GOT3 (cell line): ENCODE results near the gene PRR15L.
"Not testable (repeated sequence)": the region's sequence is repeated elsewhere in the genome, so short reads cannot be mapped to it uniquely, and the experiment has no call there.

ENCODE experiments used
- DNase-seq: peaks from one replicate; lab custom pipeline; 2025; ENCODE audit warnings: mixed read lengths; lab: John Stamatoyannopoulos, UW

The PRR15L gene, protein sequence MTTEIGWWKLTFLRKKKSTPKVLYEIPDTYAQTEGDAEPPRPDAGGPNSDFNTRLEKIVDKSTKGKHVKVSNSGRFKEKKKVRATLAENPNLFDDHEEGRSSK

DNA sequence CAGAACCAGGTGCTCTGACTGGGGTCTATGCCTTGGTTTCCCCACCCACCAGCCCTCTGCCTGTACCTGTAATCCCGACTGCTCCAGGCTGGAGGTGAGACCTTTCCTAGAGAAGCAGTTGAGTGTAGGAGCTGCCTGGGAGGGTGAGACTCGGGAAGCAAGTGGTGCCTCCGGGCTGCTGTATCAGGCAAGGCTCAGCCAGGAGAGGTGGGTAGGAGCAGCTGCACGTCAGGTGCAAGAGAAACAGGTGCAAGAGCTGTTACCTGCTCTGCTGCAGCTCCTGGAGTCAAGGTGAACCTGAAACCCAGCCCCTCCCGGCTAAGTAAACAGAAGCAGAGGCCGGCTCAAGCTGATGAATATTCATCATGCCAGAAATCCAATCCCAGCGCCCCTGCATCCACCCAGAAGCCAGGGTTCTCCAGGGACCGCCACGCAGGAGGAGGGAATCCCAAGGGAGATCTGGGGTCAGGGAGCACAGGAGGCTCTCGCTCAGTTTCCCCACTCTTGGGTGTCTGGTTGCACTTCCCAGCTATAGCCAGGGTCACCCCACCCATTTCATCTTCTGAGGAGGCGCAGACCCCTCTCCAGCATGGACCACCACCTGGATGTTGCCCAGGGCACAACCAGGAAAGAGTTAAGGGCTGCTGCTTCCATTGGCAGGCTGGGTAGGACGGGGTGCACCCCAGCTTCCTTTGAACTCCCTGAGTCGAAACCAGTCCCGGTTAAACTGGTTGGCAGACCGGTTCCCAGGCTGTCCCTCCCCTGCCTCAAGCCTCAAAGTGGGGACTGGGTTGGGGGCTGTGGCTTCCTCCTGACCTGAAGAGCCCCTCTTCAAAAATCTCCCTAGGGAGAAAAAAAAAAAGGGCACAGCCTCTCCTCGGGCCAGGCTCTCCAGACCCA, at the start of gene PRR15L:
TSS of gene PRR15L (minus strand) at position 293 of the 900 bp plus-strand sequence. CDS start 4,649 bp downstream, outside the sequence.
- no peak for DNase-seq

DNA sequence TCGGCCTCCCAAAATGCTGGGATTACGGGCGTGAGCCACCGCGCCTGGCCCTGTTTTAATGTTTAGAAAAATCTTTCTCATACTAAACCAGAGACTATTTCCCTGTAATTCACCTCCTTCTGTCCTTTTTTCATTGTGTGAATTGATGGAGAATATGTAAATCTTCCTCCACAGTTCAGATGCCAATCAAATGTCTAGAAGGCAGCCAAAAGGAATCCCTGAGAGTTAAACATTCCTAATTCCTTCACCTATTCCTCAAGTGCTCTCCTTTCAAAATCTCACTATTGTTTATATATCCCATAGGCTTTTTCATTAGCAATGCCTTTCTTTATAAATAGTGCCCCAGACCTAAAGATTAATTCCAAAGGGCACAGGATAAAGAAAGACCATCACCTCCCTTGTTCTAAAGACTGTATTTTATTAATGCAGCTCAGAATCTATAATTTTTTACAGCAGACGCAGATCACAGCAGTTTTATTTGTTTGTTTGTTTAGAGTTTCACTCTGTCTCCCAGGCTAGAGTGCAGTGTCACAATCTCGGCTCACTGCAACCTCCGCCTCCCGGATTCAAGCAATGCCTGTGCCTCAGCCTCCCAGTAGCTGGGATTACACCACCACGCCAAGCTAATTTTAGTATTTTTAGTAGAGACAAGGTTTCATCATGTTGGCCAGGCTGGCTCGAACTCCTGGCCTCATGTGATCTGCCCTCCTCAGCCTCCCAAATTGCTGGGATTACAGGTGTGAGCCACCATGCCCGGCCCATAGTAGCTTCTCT, 49.4 kb upstream of the PRR15L start:
- DNase-seq = no peak

DNA sequence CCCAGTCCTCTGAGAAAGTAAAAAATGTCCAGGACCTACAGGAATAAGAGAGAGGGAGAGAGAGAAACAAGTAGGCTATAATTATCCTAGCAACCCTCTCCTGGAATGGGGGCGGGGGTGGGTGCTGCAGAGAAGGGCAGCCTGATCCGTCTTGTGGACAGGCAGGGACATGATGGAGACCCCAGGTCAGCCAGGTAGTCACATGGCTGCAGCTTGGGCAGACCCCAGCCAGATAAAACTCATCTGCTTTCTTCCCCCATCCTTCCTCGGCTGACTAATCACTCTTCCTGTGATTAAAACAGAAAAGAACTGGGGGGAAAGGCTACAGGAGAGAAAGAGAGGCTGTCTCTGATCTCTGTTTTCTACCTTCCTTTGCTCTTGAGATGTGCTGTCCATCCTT, 47.3 kb upstream of the PRR15L start:
- no peak for DNase-seq

DNA sequence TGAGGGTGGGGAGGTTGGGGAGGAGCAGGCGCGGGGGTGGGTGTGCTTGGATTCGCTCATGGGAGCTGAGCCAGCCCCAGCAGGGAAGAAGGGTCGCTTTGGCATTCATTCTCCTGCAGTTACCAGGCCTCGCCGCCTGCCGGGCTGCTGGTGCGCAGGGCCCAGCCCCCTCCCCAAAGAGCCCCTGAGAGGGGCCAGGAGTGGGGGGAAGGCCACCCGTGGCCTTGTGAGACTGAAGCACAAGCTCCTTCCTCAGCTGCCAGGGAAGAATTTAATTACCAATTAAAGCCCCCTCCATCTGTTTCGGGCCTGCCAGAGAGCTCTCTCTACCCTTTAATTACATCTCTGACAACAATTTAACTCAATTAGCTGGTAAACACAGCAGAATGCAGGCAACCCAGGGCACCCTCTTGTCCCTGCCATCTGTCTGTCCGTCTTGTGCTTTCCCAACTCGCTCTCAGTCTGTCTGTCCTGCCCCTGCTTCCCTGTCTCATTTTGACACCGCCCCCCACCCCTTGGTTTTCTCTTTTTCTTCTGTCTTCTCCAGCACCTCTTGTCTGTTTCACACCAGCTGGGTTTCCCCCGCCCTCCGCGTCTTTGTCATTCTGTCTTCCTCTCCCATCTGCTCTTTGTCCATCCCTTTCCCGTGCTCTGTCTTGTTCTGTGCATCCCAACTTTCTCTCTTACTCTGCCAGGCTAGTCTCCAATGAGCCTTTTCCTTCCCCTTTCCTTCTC, 45.9 kb upstream of the PRR15L start:
- DNase-seq = no peak

DNA sequence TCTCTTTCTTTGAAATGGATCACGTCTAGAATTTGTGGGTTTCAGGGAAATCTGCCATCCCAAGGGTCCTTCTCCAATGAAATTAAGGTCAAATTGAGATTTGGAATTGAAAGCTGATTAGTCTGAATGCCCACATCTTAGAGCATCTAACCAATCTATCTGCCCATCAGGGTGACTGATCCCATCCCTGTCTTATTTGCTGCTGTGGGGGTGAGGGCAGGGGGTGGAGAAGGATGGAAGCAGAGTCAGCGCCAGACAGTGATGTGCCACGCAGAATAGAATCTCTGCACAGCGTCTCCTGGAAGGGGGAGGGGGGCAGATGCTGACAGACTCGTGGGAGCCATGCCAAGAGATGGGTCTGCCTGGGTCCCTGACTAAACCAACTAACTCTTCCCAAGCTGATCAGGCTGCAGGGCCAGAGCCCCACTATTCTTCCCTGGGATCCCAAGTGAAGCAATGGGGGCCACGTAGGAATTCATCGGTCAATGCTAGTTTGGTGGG, 45.3 kb upstream of the PRR15L start:
- no peak for DNase-seq

DNA sequence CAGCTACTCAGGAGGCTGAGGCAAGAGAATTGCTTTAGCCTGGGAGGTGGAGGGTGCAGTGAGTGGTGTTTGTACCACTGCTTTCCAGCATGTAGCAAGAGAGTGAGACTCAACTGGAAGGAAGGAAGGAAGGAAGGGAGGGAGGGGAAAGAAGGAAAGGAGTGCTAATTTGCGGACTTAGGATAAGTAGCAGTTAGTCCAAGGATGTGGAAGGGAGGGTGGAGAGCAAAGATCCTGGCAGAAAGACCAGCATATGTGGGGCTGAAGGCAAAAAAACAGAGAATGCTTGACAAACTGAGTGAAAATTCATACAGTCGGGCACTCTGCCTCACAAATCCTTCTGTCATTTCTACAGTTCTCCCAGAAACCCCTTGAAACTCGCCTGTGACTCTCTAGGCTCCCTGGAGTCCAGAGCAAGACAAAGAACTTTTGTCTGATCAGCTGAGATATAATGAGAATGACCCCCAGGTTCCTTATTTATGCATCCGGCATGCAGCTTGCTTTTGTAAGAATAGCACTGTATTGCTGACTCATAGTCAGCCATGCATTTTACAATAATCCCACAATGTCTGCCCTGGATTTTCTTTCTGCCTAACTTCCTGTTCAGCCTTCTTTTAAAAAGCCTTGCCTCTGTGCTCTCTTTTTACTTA, 44.7 kb upstream of the PRR15L start:
- no peak for DNase-seq

DNA sequence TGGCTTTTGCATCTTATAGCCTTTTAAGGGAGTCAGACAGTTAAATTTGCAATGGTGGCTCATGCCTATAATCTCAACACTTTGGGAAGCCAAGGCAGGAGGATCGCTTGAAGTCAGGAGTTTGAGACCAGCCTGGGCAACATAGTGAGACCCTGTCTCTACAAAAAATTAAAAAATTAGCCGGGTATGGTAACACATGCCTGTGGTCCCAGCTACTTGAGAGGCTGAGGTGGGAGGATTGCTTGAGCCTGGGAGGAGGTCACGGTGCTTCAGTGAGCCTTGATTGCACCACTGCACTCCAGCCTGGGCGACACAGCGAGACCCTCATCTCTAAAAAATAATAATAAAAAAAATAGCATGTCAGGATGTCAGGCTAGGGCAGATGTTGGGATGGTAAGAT, 44.0 kb upstream of the PRR15L start:
- not testable (repeated sequence) for DNase-seq

DNA sequence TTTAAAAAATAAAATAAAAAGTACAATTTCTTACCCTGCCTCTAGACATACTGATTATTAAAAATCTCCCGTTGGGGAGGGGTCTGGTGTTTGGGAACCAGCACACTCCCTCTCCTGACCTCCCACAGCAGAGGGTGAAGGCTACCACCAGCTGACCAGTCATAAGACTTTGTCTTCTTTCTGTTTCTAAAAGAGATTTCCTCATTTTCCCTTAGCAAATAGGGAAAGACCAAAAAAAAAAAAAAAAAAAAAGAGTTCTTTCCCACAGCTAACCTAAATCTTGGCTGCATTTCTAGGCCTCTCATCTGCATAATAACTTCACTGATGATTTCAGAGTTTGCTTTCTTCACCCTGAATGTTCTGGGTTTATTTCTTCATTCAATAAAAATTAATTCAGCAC, 43.5 kb upstream of the PRR15L start:
- no peak for DNase-seq

DNA sequence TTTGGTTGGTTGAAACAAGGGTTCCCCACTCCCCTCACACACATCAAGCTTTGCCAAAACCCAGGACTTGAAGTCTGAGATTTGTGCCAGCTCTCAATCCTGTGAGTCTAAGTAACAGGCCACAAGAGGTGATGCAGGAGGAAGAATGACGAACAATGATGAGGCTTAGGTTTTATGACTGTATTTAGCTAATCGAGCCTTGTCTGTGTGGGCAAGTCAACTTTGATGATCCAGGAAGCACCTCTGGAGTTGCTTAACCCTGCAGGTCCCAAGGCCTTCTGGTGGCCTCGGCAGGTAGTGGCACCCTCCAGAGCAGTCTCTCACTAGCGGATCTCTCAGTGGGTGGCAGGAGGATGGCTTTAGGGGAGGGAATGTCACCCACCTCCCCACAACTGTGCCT, 41.9 kb upstream of the PRR15L start:
- no peak for DNase-seq

DNA sequence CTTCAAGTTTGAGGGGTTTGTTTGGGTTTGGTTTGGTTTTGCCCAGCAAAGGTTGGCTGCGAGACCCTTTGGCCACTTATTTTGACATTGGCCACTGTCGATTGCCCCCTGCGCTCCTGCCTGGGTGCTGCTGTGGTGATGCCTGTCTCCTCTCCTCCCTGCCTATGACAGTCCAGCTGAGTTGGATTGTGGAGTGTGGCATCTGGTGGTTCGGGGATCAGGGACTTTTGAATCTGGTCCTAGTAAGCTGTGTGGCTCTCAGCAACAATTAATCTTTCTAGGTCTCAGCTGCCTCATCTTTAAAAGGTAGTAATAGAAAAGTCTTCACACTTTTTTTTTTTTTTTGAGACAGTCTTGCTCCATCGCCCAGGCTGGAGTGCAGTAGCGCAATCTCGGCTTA, 40.4 kb upstream of the PRR15L start:
- DNase-seq = no peak

DNA sequence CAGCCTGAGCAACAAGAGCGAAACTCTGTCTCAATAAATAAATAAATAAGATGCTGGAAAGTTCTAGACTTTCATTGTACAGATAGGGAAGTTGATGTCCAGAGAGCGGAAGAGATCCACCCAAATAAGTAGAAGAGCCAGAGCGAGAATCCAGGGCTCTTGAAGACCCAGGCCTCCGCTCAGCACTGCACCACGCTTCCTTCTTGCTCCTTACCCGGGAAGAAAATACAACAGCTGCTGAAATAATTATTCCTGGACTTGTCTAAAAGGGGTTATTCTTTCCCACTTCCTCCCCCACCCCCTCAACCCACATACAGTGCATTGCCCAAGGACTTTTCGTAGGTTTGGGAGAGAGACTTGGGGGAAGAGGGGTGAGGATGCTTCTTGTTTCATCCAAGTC, 39.9 kb upstream of the PRR15L start:
- no peak for DNase-seq

DNA sequence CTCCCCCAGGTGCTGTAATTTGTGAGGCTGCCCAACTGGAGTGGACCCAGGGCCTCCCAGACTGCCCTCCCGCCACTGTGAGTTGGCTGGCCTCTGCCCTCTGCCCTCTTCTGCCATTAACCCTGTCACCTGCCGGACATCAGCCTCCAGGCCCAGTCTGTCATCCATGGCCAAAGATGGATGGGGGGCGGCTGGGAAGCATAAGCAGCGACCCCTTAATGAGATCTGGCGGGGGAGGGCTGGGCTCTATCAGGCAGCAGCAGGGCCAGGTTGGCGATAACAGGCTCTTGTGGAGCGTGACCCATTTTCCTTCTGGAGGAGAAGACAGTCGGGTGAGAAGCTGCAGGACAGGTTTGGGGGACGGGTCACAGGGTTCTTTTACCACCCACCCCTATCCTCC, 38.5 kb upstream of the PRR15L start:
- DNase-seq = no peak

DNA sequence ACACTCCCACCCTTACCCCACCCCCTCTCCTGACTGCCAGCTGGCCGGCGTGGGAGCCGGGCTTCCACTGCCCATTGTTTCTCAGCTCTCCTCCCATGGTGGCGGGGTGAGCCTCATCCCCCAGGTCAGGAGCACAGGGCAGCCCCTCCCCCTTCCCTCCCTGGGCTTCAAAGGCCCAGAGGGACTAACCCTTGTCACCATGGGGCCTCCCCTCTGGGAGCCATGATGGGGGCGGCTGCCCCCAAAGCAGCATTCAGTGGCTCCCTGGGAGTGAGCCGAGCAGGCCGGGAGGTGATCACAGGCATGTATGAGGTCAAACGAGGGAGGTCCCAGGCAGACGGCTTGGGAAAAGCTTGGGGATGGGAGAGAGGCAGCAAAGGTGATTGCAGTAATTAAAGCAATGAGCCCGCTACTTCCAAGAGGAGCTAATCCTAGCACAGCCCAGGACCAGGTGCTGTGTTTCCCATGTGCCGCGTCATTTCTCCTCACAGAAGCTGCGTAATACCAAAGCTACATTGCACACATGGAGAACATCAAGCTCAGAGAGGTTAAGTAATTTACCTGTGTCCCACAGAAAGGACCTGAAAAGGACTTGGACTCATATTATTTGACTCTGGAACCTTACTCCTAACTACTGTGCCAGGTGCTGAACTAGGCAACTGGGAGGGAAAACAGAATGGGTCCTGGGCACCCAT, 37.7 kb upstream of the PRR15L start:
- DNase-seq = no peak

DNA sequence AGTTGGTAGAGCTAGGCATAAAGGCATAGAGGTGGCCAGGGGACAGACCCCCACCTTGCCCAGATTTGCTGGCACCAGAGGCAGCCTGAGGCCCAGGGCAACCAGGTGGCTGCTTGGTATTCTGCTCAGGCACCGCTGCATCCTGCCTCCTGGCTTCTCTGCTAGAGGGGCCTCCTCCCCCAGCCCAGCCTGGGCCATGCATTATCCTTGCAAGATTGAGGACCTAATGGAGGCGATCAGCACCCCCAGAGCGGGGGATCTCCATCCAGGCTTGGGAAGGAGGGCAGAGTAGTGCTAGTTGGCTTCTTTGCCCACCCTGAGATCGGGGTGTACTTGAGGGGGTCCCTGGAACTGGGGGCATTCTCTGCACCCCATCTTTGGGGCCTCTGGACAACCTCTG, 37.0 kb upstream of the PRR15L start:
- no peak for DNase-seq

DNA sequence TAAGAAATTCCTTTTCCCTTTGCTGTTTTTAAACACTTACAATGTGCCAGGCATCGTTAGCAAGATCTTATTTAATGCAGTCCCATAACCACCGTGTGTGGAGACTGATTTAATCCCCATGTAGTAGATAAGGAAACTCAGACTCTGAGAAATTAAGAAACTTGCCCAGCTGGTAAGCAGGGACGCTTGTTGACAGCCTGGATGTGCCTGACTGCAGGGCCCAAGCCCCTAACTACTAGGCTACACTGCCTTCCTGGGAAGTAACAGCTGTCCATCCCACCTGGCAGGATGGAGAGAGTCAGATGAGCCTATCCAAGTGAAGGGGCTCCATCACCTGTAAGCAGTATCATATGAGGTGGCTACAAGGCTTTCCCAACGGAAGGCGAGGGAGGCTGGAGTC, 36.3 kb upstream of the PRR15L start:
- DNase-seq = no peak

DNA sequence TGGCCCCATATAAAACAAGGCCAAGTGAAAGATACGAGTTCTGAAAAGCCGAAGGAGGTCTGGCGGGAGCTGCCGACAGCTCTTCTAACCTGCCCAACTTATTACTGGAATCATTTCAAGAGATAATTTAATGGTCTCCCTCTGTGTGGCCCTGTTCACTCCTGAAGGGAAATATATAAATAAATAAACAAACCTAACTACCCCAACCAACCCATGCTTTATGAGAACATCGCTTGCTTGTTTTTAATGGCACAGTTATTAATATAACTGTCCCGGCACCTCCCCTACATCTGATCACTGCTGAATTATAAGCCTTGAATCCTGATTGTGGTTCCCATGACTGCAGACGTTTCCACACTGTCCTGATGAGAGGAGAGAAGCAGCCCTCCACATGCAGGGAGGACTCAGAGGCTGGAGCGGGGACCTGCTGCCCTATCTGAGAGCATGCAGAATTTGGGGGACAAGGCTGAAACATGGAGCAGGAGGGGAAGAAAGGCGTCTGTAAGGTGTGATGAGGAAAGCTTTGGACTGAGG, 35.4 kb upstream of the PRR15L start:
- no peak for DNase-seq

DNA sequence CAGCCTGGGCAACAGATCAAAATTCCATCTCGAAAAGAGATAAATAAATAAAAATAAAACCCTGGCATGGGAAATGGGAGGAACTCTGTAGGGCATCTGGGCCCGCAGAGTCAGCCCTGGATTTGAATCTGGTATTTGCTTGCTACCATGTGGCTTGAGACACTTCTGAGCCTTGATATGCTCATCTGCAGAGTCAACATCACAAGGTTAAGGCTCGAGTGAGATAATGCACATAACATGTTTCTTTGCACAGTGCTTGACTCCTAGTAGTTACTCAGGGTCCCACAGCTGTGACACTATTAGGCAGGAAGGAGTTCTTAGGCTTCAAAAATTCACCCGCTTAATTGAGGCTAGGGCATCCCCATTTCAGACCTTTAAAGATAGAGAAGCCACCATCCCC, 34.5 kb upstream of the PRR15L start:
- no peak for DNase-seq

DNA sequence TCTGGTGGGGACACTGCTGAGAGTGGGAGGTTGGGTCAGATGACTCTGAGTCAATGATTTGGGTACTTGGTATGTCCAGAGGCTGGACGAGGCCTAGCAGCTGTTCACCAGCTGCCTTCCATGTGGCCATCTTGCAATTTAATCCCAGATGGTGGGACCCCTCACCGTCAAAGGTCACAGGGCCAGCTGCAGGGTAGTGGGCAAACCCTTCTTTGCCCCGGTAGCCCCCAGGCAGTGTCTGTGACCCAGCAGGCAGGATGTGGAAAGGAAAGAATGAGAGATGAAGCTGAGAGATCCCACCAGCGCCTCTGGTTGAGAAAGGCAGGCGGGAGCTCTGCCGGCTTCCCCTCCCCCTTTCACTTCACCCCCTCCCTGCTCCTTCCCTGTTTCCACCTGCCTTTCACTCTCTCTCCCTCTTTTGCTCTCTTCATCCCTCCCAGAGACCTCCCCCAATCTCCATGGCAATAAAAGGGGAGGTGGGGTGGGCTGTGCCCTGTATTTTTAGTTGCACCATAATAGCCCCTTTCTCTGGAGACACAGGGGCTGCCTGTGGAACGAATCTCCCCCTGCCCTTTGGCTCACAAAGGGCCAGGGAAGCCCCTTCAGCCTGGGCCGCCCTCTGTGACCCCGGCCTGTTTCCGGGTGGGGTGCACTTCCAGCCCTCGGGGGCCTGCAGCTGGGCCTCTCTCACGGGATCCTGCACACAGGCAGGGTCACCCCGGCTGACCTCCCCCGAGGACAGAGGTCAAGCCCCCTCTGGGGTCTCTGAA, 33.5 kb upstream of the PRR15L start:
- no peak for DNase-seq

DNA sequence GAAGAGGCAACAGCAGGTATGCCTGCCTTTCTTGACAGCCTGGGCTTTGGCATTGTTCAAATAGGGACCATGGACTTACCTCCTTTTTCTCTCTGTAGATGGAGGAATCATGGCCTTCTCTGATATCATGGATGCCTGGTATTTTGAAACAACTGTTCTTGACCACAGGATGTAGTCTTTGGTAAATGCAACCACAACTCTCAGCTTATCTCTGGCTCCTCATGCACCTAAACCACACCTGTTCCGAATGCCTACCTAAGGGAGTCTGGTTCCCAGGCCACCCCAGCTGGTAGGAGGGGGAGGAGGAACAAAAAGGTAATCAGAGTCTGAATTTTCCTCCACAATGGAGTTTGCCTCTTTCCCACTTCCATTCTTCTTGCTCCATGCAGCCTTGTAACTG, 32.0 kb upstream of the PRR15L start:
- no peak for DNase-seq

DNA sequence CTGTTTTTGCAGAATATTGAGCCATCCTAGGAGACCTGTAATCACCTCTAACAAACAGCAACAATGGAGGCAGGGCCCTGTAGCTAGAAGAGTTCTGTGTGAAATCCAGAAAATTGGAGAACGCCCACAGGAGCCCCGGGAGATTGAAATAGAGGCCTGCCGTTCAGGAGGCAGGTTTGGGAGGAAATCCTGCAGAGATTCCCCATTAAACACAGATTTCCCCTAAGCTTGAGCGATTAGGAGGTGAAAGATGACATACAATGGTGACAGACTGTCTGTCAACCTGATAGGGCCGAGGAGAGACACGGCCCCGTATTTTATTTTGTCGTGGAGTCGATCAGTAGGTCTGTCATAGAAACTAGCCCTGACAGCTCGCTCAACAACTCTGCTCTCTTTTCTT, 31.5 kb upstream of the PRR15L start:
- no peak for DNase-seq
